ENCODE data around the gene TIA1.
"Not testable (repeated sequence)": the region's sequence is repeated elsewhere in the genome, so short reads cannot be mapped to it uniquely, and the experiment has no call there.

TIA1 gene

GRCh38 chr2:70214953-70215549 is 33.4 kb downstream of the TIA1 start:
- DNase-seq (ENCODE audit: low read depth): no peak

GRCh38 chr2:70214365-70214764 is 34.1 kb downstream of the TIA1 start:
- no peak for DNase-seq (ENCODE audit: low read depth)

- no peak for DNase-seq (ENCODE audit: low read depth)
Measured at GRCh38 chr2:70212298-70212932, 36.0 kb downstream of the TIA1 start.

- no peak for DNase-seq (ENCODE audit: low read depth)
Measured at GRCh38 chr2:70211595-70211994, 36.8 kb downstream of the TIA1 start.

GRCh38 chr2:70204452-70204851 is 44.0 kb downstream of the TIA1 start:
- DNase-seq (ENCODE audit: low read depth): no peak

- no peak for DNase-seq (ENCODE audit: low read depth)
Measured at GRCh38 chr2:70203086-70203485, 45.3 kb downstream of the TIA1 start.

GRCh38 chr2:70202236-70202806 is 46.1 kb downstream of the TIA1 start:
- no peak for DNase-seq (ENCODE audit: low read depth)

GRCh38 chr2:70201831-70202230 is 46.6 kb downstream of the TIA1 start:
- no peak for DNase-seq (ENCODE audit: low read depth)

- no peak for DNase-seq (ENCODE audit: low read depth)
Measured at GRCh38 chr2:70201225-70201768, 47.1 kb downstream of the TIA1 start.

GRCh38 chr2:70199320-70199864 is 49.0 kb downstream of the TIA1 start:
- no peak for DNase-seq (ENCODE audit: low read depth)

GRCh38 chr2:70192516-70192915 is 55.9 kb downstream of the TIA1 start:
- no peak for DNase-seq (ENCODE audit: low read depth)

GRCh38 chr2:70191244-70191735 is 57.1 kb downstream of the TIA1 start:
- no peak for DNase-seq (ENCODE audit: low read depth)

- peak; percentile 96 for DNase-seq (ENCODE audit: low read depth)
Measured at GRCh38 chr2:70190418-70191243, 57.8 kb downstream of the TIA1 start, which contains the start of gene C2orf42. Gene C2orf42 (minus strand): TSS chr2:70191019. CDS start chr2:70181985, 9,034 bp downstream.

GRCh38 chr2:70188460-70188859 is 60.0 kb downstream of the TIA1 start:
- no peak for DNase-seq (ENCODE audit: low read depth)

- not testable (repeated sequence) for DNase-seq (ENCODE audit: low read depth)
Measured at GRCh38 chr2:70187170-70187569, 61.3 kb downstream of the TIA1 start.

GRCh38 chr2:70182689-70183088 is 65.7 kb downstream of the TIA1 start:
- DNase-seq (ENCODE audit: low read depth): no peak

GRCh38 chr2:70181363-70181956 is 67.0 kb downstream of the TIA1 start:
- DNase-seq (ENCODE audit: low read depth): no peak

GRCh38 chr2:70173520-70173919 is 74.9 kb downstream of the TIA1 start:
- DNase-seq (ENCODE audit: low read depth): no peak

- DNase-seq (ENCODE audit: low read depth): not testable (repeated sequence)
Measured at GRCh38 chr2:70169654-70170245, 78.7 kb downstream of the TIA1 start.

GRCh38 chr2:70161069-70161534 is 87.3 kb downstream of the TIA1 start:
- DNase-seq (ENCODE audit: low read depth): no peak

- no peak for DNase-seq (ENCODE audit: low read depth)
Measured at GRCh38 chr2:70160545-70160944, 87.9 kb downstream of the TIA1 start.
